ENCODE results near the gene ZBTB20. TPM values are rescaled to one million over a fixed set of nuclear protein-coding genes. Genes with fewer than 3 reads are reported as not detected.

The ZBTB20 gene
- total and polyA plus RNA-seq, 4 donors: 0.69 to 128 (median 51.7) TPM

- intact Hi-C loops (cut with DNase I): no loop called here
- Histone ChIP-seq H3K4me3 (ENCODE audit: low read length in 2 of 2) (no peak overlapping the region), H3K27ac (ENCODE audit: low read depth in 1 of 2, low read length in 2 of 2) (no peak overlapping the region), H3K27me3 (ENCODE audit: control insufficient read depth in 1 of 2, insufficient read depth in 2 of 2, low read length in 1 of 2) (no peaks in the 10 kb centered on the region), H3K4me1 (ENCODE audit: control insufficient read depth in 1 of 2, insufficient read depth in 2 of 2, low read length in 2 of 2) (peaks cover 1 to 7% of the 10 kb centered on the region in 2 donors), H3K9me3 (ENCODE audit: control insufficient read depth, low read length) (no peaks in the 10 kb centered on the region), H3K36me3 (ENCODE audit: control insufficient read depth in 1 of 2, insufficient read depth in 2 of 2, low read length in 1 of 2) (no peaks in the 10 kb centered on the region)
- no peak for ATAC-seq (ENCODE audit: low FRiP score)
- no peak for DNase-seq
- WGBS, 2 donors: 63 to 64% methylated on average over 4 of the region's 4 CpGs
Observed at GRCh38 chr3:114504941-114505628, 642.0 kb downstream of the ZBTB20 start.

GRCh38 chr3:114502204-114502603 lies 644.9 kb downstream of the ZBTB20 start:
- H3K27ac ChIP-seq (ENCODE audit: low read depth in 1 of 2, low read length in 2 of 2): no peak overlapping the region
- peaks cover 1 to 4% of the 10 kb centered on the region in 2 donors for H3K4me1 ChIP-seq (ENCODE audit: control insufficient read depth in 1 of 2, insufficient read depth in 2 of 2, low read length in 2 of 2)
- H3K9me3 ChIP-seq (ENCODE audit: control insufficient read depth, low read length): no peaks in the 10 kb centered on the region
- WGBS, 2 donors: 94 to 99% methylated on average over 1 of the region's 1 CpG
- DNase-seq: no peak
- intact Hi-C loops (cut with DNase I): no loop called here
- no peaks in the 10 kb centered on the region for H3K36me3 ChIP-seq (ENCODE audit: control insufficient read depth in 1 of 2, insufficient read depth in 2 of 2, low read length in 1 of 2)
- H3K27me3 ChIP-seq (ENCODE audit: control insufficient read depth in 1 of 2, insufficient read depth in 2 of 2, low read length in 1 of 2): no peaks in the 10 kb centered on the region
- ATAC-seq (ENCODE audit: low FRiP score): no peak
- no peak overlapping the region for H3K4me3 ChIP-seq (ENCODE audit: low read length in 2 of 2)

- H3K9me3 ChIP-seq (ENCODE audit: control insufficient read depth, low read length): no peaks in the 10 kb centered on the region
- intact Hi-C loops (cut with DNase I): no loop called here
- DNase-seq (no peak), ATAC-seq (ENCODE audit: low FRiP score) (no peak)
- H3K27me3 ChIP-seq (ENCODE audit: control insufficient read depth in 1 of 2, insufficient read depth in 2 of 2, low read length in 1 of 2): no peaks in the 10 kb centered on the region
- WGBS, 2 donors: 57 to 60% methylated on average over 2 of the region's 2 CpGs
- no peaks in the 10 kb centered on the region for H3K36me3 ChIP-seq (ENCODE audit: control insufficient read depth in 1 of 2, insufficient read depth in 2 of 2, low read length in 1 of 2)
- H3K4me1 ChIP-seq (ENCODE audit: control insufficient read depth in 1 of 2, insufficient read depth in 2 of 2, low read length in 2 of 2): peaks cover 0 to 2% of the 10 kb centered on the region in 2 donors
- no peak overlapping the region for H3K27ac ChIP-seq (ENCODE audit: low read depth in 1 of 2, low read length in 2 of 2)
- no peak overlapping the region for H3K4me3 ChIP-seq (ENCODE audit: low read length in 2 of 2)
Observed at GRCh38 chr3:114499976-114500375, 647.1 kb downstream of the ZBTB20 start.

GRCh38 chr3:114498539-114499370 lies 648.3 kb downstream of the ZBTB20 start:
- H3K4me3 ChIP-seq (ENCODE audit: low read length in 2 of 2): no peak overlapping the region
- H3K27ac ChIP-seq (ENCODE audit: low read depth in 1 of 2, low read length in 2 of 2): peak overlapping the region in 1 of 2 donors; percentile 27
- H3K27me3 ChIP-seq (ENCODE audit: control insufficient read depth in 1 of 2, insufficient read depth in 2 of 2, low read length in 1 of 2): no peaks in the 10 kb centered on the region
- DNase-seq (no peak), ATAC-seq (ENCODE audit: low FRiP score) (no peak)
- peaks cover 2 to 6% of the 10 kb centered on the region in 2 donors for H3K4me1 ChIP-seq (ENCODE audit: control insufficient read depth in 1 of 2, insufficient read depth in 2 of 2, low read length in 2 of 2)
- no peaks in the 10 kb centered on the region for H3K36me3 ChIP-seq (ENCODE audit: control insufficient read depth in 1 of 2, insufficient read depth in 2 of 2, low read length in 1 of 2)
- H3K9me3 ChIP-seq (ENCODE audit: control insufficient read depth, low read length): no peaks in the 10 kb centered on the region
- intact Hi-C loops (cut with DNase I): no loop called here
- 71 to 72% methylated on average over 8 of the region's 8 CpGs for WGBS, 2 donors

GRCh38 chr3:114496874-114497273 lies 650.2 kb downstream of the ZBTB20 start:
- ATAC-seq (ENCODE audit: low FRiP score) (peak; percentile 76), DNase-seq (no peak)
- Histone ChIP-seq H3K4me3 (ENCODE audit: low read length in 2 of 2) (no peak overlapping the region), H3K36me3 (ENCODE audit: control insufficient read depth in 1 of 2, insufficient read depth in 2 of 2, low read length in 1 of 2) (no peaks in the 10 kb centered on the region), H3K4me1 (ENCODE audit: control insufficient read depth in 1 of 2, insufficient read depth in 2 of 2, low read length in 2 of 2) (peaks cover 2 to 6% of the 10 kb centered on the region in 2 donors), H3K9me3 (ENCODE audit: control insufficient read depth, low read length) (no peaks in the 10 kb centered on the region), H3K27me3 (ENCODE audit: control insufficient read depth in 1 of 2, insufficient read depth in 2 of 2, low read length in 1 of 2) (no peaks in the 10 kb centered on the region), H3K27ac (ENCODE audit: low read depth in 1 of 2, low read length in 2 of 2) (peak overlapping the region in 1 of 2 donors; percentile 52)
- WGBS, 2 donors: 75 to 78% methylated on average over 2 of the region's 2 CpGs
- intact Hi-C loops (cut with DNase I): no loop called here

GRCh38 chr3:114496466-114496865 lies 650.6 kb downstream of the ZBTB20 start:
- no peak for ATAC-seq (ENCODE audit: low FRiP score)
- intact Hi-C loops (cut with DNase I): no loop called here
- 83 to 85% methylated on average over 3 of the region's 3 CpGs for WGBS, 2 donors
- no peak for DNase-seq
- Histone ChIP-seq H3K4me3 (ENCODE audit: low read length in 2 of 2) (no peak overlapping the region), H3K9me3 (ENCODE audit: control insufficient read depth, low read length) (no peaks in the 10 kb centered on the region), H3K4me1 (ENCODE audit: control insufficient read depth in 1 of 2, insufficient read depth in 2 of 2, low read length in 2 of 2) (peaks cover 2 to 6% of the 10 kb centered on the region in 2 donors), H3K27ac (ENCODE audit: low read depth in 1 of 2, low read length in 2 of 2) (peak overlapping the region in 1 of 2 donors; percentile 63), H3K27me3 (ENCODE audit: control insufficient read depth in 1 of 2, insufficient read depth in 2 of 2, low read length in 1 of 2) (no peaks in the 10 kb centered on the region), H3K36me3 (ENCODE audit: control insufficient read depth in 1 of 2, insufficient read depth in 2 of 2, low read length in 1 of 2) (no peaks in the 10 kb centered on the region)

- DNase-seq (peak in 1 of 2 donors; percentile 46), ATAC-seq (ENCODE audit: low FRiP score) (peak; percentile 28)
- H3K9me3 ChIP-seq (ENCODE audit: control insufficient read depth, low read length): no peaks in the 10 kb centered on the region
- H3K27ac ChIP-seq (ENCODE audit: low read depth in 1 of 2, low read length in 2 of 2): peak overlapping the region in 1 of 2 donors; percentile 63
- intact Hi-C loops (cut with DNase I): no loop called here
- H3K36me3 ChIP-seq (ENCODE audit: control insufficient read depth in 1 of 2, insufficient read depth in 2 of 2, low read length in 1 of 2): no peaks in the 10 kb centered on the region
- whole genome bisulfite sequencing, 2 donors: 7 to 8% methylated on average over 1 of the region's 1 CpG
- H3K4me3 ChIP-seq (ENCODE audit: low read length in 2 of 2): no peak overlapping the region
- H3K27me3 ChIP-seq (ENCODE audit: control insufficient read depth in 1 of 2, insufficient read depth in 2 of 2, low read length in 1 of 2): no peaks in the 10 kb centered on the region
- H3K4me1 ChIP-seq (ENCODE audit: control insufficient read depth in 1 of 2, insufficient read depth in 2 of 2, low read length in 2 of 2): peaks cover 2 to 6% of the 10 kb centered on the region in 2 donors
Observed at GRCh38 chr3:114496021-114496434, 651.1 kb downstream of the ZBTB20 start.

GRCh38 chr3:114494498-114494897 lies 652.6 kb downstream of the ZBTB20 start:
- intact Hi-C loops (cut with DNase I): no loop called here
- Histone ChIP-seq H3K27ac (ENCODE audit: low read depth in 1 of 2, low read length in 2 of 2) (no peak overlapping the region), H3K4me3 (ENCODE audit: low read length in 2 of 2) (no peak overlapping the region), H3K36me3 (ENCODE audit: control insufficient read depth in 1 of 2, insufficient read depth in 2 of 2, low read length in 1 of 2) (no peaks in the 10 kb centered on the region), H3K27me3 (ENCODE audit: control insufficient read depth in 1 of 2, insufficient read depth in 2 of 2, low read length in 1 of 2) (no peaks in the 10 kb centered on the region), H3K4me1 (ENCODE audit: control insufficient read depth in 1 of 2, insufficient read depth in 2 of 2, low read length in 2 of 2) (peaks cover 2 to 6% of the 10 kb centered on the region in 2 donors), H3K9me3 (ENCODE audit: control insufficient read depth, low read length) (no peaks in the 10 kb centered on the region)
- 92 to 100% methylated on average over 1 of the region's 1 CpG for WGBS, 2 donors
- ATAC-seq (ENCODE audit: low FRiP score) (no peak), DNase-seq (no peak)

Data from aorta (tissue), 5 donors.